ENCODE data around the gene LUM. TPM values are rescaled to one million over a fixed set of nuclear protein-coding genes. Genes with fewer than 3 reads are reported as not detected.

Gene LUM
- total and polyA plus RNA-seq, 2 of the 4 experiments (the other 2 are of a cell fraction), result 50.0 to 70.5 TPM

DNA sequence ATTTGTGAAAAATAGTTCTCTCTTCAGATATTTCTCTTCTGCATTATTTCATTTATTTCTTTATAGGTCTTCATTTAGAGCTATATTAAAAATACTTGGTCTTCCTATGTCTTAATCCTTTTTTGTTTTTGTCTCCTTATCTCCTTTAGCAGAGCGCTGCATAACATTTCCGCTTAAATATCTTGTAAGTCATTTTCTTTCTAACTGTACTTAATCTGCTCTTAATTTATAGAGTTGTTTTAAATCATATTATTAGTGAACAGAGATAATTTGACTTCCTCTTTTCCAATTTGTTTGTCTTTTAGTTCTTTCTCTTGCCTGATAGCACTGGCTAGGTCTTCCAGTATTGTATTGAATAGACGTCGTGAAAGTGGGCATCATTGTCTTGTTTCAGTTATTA, 18.0 kb downstream of the LUM start:
- no peak overlapping the region for H2BK20ac ChIP-seq (ENCODE audit: low read depth, low read length)
- no peak overlapping the region for H3K14ac ChIP-seq (replicated peaks; ENCODE audit: low read depth, low read length)
- no peak overlapping the region for H3K4ac ChIP-seq (ENCODE audit: low read depth, low read length)
- no peaks in the 10 kb centered on the region for H3K4me1 ChIP-seq (ENCODE audit: control insufficient read depth, insufficient read depth, low read length)
- no peaks in the 10 kb centered on the region for H3K9me1 ChIP-seq (ENCODE audit: insufficient read depth, low read length)
- POLR2A ChIA-PET (ENCODE audit: unreplicated experiment), result no interaction called here
- BruUV-seq (replicated peaks), result no TSS peak
- no peak overlapping the region for H4K91ac ChIP-seq (ENCODE audit: insufficient read depth, low read depth, low read length)
- CTCF ChIA-PET, result interaction anchor here (0.8 kb wide), 1 partner anchor 12 kb away, joined by 3 read pairs; no protein-coding TSS in a partner anchor
- peak overlapping the region; percentile 48; the same call in 1 of the 2 replicates for H4K5ac ChIP-seq (ENCODE audit: low read depth, low read length)
- no peak overlapping the region for H3K9ac ChIP-seq (ENCODE audit: low read depth, low read length)
- H2AK9ac ChIP-seq (replicated peaks; ENCODE audit: low read depth, low read length, poor library complexity), result no peak overlapping the region
- no peak overlapping the region for H2BK15ac ChIP-seq (ENCODE audit: low read depth, low read length)
- H3K27ac ChIP-seq (ENCODE audit: insufficient read depth, low read length), result no peak overlapping the region
- no peak overlapping the region for H2AK5ac ChIP-seq (ENCODE audit: low read depth, low read length)
- H3K23ac ChIP-seq (ENCODE audit: low read depth, low read length), result no peak overlapping the region
- in situ Hi-C loops (cut with MboI; ENCODE audit: low sequenced_read_pairs) (no loop called here), intact Hi-C loops (cut with micrococcal nuclease) (loop anchor here (5.0 kb wide), 1 partner anchor 51 kb away; no protein-coding TSS in a partner anchor), dilution Hi-C loops (cut with HindIII; ENCODE audit: low sequenced_read_pairs, unreplicated experiment) (no loop called here)
- no peak overlapping the region for H2AFZ ChIP-seq (replicated peaks; ENCODE audit: low read length, poor library complexity)
- H4K20me1 ChIP-seq (ENCODE audit: insufficient read depth, low read length), result no peaks in the 10 kb centered on the region
- peak overlapping the region; percentile 44; the same call in 1 of the 2 replicates for H3K4me2 ChIP-seq (ENCODE audit: low read depth, low read length)
- peaks cover 2% of the 10 kb centered on the region; the same call in 1 of the 2 replicates for H3K9me3 ChIP-seq (ENCODE audit: control insufficient read depth, insufficient read depth, low read length)
- H3K4me3 ChIP-seq (ENCODE audit: insufficient read depth, low read depth, low read length), result no peak overlapping the region
- H4K8ac ChIP-seq (ENCODE audit: low read depth in 2 of 2, low read length in 2 of 2), result peak overlapping the region in 1 of 2 experiments; percentile 22; a peak in 1 of 4 replicates
- no peak overlapping the region for H2BK5ac ChIP-seq (ENCODE audit: low read depth, low read length, poor library complexity, severe bottlenecking)
- H3K18ac ChIP-seq (ENCODE audit: low read depth, low read length), result peak overlapping the region; percentile 57; the same call in 1 of the 2 replicates
- H3K27me3 ChIP-seq (ENCODE audit: control insufficient read depth, insufficient read depth, low read length), result no peaks in the 10 kb centered on the region
- no peaks in the 10 kb centered on the region for H3K36me3 ChIP-seq (ENCODE audit: control insufficient read depth, insufficient read depth, low read length)
- ATAC-seq (ENCODE audit: low read depth), result no peak
- no peak for TF ChIP-seq CEBPB (IDR thresholded peaks at IDR 0.05; ENCODE audit: low read depth, low read length)
- TF ChIP-seq MAFK (IDR thresholded peaks at IDR 0.05; ENCODE audit: low read depth, low read length), result no peak
- TF ChIP-seq CTCF (conservative IDR thresholded peaks at IDR 0.05; ENCODE audit: low read depth, low read length), result no peak
- TF ChIP-seq RAD21 (IDR thresholded peaks at IDR 0.05; ENCODE audit: low read length), result no peak
- no peak for TF ChIP-seq MAZ (IDR thresholded peaks at IDR 0.05; ENCODE audit: borderline replicate concordance, low read depth, low read length)
- TF ChIP-seq RFX5 (IDR thresholded peaks at IDR 0.05; ENCODE audit: low read depth, low read length), result no peak
- TF ChIP-seq ELK1 (IDR thresholded peaks at IDR 0.05; ENCODE audit: borderline replicate concordance, low read depth, low read length), result no peak
- TF ChIP-seq, protein P1, sequence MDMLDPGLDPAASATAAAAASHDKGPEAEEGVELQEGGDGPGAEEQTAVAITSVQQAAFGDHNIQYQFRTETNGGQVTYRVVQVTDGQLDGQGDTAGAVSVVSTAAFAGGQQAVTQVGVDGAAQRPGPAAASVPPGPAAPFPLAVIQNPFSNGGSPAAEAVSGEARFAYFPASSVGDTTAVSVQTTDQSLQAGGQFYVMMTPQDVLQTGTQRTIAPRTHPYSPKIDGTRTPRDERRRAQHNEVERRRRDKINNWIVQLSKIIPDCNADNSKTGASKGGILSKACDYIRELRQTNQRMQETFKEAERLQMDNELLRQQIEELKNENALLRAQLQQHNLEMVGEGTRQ (IDR thresholded peaks at IDR 0.05; ENCODE audit: low read depth, low read length), result no peak
- no peaks in the 10 kb centered on the region for H3K79me1 ChIP-seq (ENCODE audit: low read depth in 1 of 2, low read length in 2 of 2)
- DNase-seq, result no peak
- H2BK120ac ChIP-seq (ENCODE audit: low read depth, low read length), result no peak overlapping the region
- WGBS, 2 experiments (ENCODE audit: extremely low coverage in 2 of 2, insufficient read length in 1 of 2), result no CpG with 5 or more reads among the region's 4 CpGs
- no peak overlapping the region for H3K56ac ChIP-seq (ENCODE audit: extremely low read depth, insufficient read depth, low read length)
